HepG2 (cell line): ENCODE measurements around the gene SMARCA2.

Source experiments
- CBFB ChIP-seq: sonication (generic); formaldehyde crosslinking; IDR thresholded peaks from 2 replicates; pipeline ENCODE4 v1.4.0; 2020; ENCODE audit warnings: missing genetic modification reagents
- CTCF ChIP-seq: sonication (generic); formaldehyde crosslinking; IDR thresholded peaks from 2 replicates; pipeline ENCODE4 v1.5.0; 2020; ENCODE audit warnings: mild to moderate bottlenecking, missing genetic modification reagents, moderate library complexity
- FOXM1 ChIP-seq: sonication (generic); formaldehyde crosslinking; IDR thresholded peaks from 2 replicates; pipeline ENCODE4 v1.5.0; 2020; ENCODE audit warnings: missing genetic modification reagents
- LRRFIP1 ChIP-seq: sonication (generic); formaldehyde crosslinking; conservative IDR thresholded peaks from 2 replicates; pipeline ENCODE4 v1.4.0; 2020; ENCODE audit warnings: missing genetic modification reagents
- MAFF ChIP-seq: IDR thresholded peaks from 2 replicates; pipeline ENCODE4 v1.6.1; 2011; ENCODE audit warnings: low read depth, low read length, improper control_type of control experiment
- SIN3A ChIP-seq: IDR thresholded peaks from 2 replicates; pipeline ENCODE4 v1.6.1; 2011; ENCODE audit warnings: low read depth, mild to moderate bottlenecking, control low read depth, low read length, borderline replicate concordance
- TOE1 ChIP-seq: sonication (generic); formaldehyde crosslinking; IDR thresholded peaks from 2 replicates; pipeline ENCODE4 v1.4.0; 2020; ENCODE audit warnings: mild to moderate bottlenecking, missing genetic modification reagents

- no peak for TF ChIP-seq CTCF (CRISPR knock-in tag)
- no peak for TF ChIP-seq SIN3A
- TF ChIP-seq MAFF = no peak
- no peak for TF ChIP-seq LRRFIP1 (CRISPR knock-in tag)
- TF ChIP-seq TOE1 (CRISPR knock-in tag) = no peak
- TF ChIP-seq CBFB (CRISPR knock-in tag) = no peak
- no peak for TF ChIP-seq FOXM1 (CRISPR knock-in tag)
These were observed 130.6 kb downstream of the SMARCA2 start for GRCh38 chr9:2145746-2146145.
